GM19455 (cell line): ENCODE measurements around the gene TTLL6.
"Not testable (repeated sequence)": the region's sequence is repeated elsewhere in the genome, so short reads cannot be mapped to it uniquely, and the experiment has no call there.

Experiments
- ATAC-seq: cut with Tn5 transposase; IDR thresholded peaks from one replicate; pipeline ENCODE4 v1.9.1; 2021; ENCODE audit not compliant: unreplicated experiment

TTLL6 gene

DNA sequence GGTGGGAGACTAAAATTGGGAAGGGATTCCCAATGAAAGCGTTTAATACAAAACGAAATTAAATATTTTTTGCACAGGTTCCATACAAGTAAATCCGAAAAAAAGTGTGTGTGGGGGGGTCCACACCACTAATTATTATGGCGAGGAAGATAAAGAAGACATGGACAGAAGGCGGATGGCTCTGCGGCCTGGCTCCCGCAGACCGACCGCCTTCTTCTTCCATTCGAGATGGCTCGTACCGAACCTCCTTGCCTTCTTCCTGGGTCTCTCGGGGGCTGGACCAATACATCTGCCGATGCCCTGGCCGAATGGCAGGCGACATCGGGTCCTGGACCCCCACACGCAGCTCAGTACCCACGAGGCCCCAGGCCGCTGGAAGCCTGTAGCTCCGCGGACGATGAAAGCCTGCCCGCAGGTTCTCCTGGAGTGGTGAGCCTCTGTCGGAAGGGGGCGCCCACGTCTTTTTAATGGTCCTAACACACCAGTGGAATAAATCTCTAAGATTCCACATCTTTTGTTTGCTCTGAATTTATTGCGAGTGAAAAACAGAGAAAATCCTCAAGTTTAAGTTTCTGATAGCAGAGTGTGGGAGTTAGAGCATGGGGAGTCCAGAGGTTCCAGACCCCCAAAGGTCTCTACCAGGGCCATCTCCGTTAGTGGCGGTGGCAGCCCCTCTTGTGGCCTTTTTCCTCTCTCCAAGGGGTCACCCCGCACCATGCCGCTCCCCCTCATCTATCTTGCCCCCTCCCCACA is 92.6 kb downstream of the TTLL6 start:
- no peak for ATAC-seq

DNA sequence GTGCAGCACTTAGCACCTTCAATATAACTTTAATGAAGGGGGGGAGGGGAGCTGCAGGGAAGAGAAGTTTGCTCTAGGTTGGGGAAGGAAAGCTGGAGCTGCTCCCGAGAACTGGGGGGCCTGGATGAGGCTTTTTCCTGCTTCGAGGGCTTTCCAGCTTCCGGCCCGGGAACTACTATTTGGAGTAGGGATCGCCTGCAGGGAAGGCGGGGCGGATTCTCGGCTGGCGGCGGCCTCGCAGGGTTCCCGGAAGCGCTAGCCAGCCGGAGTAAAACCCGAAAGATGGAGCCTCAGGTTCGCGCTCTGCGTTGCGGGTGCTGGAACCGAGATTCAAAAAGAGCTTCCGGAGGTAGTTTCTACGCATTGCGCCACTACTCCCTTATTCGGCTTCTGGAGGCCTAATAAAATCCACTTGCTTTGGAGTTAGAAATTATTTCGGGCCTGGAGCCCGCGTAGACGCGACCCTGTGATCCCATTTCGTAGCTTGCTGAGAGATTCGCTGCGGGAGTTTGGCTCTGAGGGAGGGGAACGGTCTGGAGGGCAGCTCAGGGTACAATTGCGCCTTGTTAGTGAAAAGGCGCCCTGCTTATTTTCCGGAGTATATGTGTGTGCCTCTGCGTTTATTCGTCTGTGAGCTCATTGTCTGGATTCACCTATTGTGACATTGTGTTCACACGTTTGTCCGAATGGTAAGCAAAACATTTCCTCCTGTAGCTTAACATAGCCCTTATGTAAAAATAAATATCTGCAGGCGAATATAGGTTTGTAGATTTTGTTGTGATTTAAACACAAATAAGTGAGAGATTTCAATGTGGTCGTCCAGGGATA is 93.4 kb downstream of the TTLL6 start:
- no peak for ATAC-seq

DNA sequence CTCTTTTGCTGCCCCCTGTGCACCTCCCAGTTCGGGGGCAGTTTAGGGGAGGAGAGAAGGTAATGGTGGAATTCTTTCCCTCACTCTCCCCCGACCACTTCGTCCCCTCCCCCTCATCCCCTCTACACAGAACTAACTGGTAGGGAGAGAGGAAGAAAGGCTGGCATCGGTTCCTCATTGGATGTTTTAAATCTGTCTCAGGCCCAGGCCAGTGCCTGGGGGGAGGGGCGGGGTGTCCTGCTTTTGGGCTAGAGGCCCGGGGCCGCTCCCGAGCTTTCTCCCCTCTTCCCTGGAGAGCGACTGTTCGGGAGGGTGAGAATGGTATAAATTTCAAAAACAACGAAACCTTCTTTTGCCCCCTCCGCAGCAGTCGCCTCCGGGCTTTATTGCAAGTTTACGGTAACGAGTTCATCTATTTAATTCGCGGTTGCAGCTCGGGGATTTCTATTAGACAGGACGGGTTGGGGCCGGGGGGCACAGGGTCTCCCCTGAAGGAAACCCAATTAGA is 94.1 kb downstream of the TTLL6 start, which contains the start of gene PRAC2:
Gene PRAC2, plus strand, starts transcription at position 271 of the 508 bp plus-strand sequence. CDS start 1,226 bp downstream, outside the sequence.
- ATAC-seq, result no peak

DNA sequence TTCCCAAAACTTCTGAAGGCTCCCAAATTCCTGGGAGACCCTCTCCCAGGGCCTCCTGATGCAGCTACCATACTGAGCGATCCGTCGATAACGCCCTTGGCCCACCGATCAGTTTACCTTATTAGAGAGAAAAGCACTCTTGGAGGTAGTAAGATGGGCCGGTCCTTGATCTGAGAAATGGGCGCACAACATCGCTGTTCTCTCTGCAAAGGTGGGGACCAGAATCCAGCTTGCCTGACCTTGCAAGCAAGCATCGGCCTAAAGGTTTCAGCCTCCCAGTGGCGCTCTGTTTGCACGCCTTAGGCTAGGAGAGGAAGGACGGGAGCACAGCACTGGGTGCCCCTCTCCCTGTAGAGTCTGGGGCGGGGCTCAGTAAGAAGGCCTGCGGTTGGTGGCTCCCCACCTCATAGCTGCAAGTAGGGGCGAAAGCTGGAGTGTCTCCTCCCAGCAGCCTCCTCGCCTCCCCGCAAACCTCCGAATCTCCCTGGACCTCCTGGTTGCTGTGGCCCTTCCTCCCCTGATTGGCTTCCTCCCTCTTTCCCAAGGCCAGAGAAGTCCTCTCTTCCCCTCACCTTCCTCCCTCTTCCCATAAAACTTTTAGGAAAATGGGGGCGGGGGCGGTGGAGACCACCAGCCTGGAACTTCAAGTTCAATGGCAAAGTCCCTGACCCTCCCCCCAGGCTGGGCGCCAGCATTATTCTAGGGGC is 94.7 kb downstream of the TTLL6 start, which contains the start of gene PRAC1:
Gene PRAC1, minus strand, starts transcription at position 318 of the 707 bp plus-strand sequence. Its CDS starts 126 bp downstream, at position 192.
- ATAC-seq, result no peak

DNA sequence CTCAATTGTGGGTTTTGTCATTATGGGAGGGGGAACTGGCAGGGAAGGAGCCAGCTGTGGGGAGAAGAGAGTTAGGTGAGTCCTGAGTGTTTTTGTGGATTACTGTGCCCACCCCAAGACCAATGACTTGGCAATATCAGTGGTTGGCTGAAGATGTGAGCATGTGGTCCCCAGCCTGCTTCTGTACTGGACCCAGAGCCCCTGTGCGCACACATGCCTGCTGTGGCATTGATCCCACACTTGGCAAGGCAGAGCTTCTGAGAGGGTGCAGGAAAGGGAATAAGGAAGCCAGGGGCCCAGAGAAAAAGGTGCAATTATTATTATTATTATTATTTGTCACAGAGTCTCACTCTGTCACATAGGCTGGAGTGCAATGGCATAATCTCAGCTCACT is 96.0 kb downstream of the TTLL6 start:
- no peak for ATAC-seq

DNA sequence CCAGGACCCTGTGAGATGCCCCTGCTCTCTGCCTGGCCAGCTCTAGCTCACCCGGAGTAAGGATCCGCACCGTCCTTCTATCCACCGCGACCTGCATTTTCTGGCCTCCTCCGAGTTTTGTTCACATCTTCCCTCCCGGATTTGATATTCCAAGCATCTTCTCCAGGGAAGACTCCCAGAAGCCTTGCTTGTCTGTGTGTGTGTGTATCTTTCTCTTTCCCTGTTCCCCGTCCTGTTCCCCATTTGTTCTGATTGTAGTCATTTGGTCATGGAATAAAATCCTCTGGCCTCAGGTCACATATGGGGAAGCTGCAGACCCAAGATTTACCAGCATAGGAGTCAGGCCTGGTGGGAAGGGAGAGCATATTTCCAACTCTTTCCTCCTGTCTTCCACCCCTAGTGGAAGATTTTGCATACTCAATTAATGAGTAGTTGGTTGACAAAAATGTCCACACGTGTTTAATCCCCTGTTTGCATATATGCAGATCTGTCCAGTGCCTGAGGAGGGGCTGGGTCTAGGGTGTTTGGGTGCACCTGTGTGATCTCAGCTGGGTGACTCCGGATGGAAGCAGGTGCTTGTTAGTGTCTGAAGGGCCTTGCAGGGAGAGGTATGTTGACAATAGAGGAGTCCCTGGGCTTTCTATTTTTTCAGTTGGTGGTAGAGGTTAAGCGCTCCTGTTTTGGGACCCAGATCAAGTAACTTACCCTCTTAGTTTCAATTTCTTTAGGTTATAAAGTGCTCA is 96.6 kb downstream of the TTLL6 start:
- no peak for ATAC-seq

DNA sequence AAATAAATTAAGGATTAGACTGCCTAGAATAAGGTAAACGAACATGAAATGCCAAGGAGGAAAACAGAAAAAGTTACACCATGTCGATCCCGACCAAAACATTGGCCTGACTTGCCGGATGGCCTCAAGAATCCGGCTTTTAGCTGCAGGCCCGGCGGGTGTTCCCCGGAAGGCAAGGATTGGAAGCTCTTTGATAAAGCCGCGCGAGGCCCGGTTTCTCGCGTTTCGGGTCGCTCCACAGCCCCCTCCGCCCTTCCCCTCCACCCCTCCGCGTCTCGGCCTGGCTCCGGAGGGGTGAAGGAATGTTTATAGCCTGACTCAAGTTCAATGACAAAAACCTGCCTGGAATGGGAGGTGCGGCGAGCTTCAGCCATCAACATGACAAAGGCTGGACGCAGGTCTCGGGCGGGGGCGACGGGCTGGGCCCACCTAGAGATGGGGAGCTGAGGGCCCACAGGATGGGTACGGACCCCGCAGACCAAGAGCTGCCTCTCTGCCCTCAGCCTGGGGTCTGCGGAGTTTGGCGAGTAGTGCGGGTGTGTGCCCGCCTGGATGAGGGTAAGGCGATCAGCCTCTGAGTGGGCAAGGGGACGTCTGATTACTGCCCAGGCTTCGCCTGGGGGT is 97.3 kb downstream of the TTLL6 start:
- ATAC-seq, result no peak

DNA sequence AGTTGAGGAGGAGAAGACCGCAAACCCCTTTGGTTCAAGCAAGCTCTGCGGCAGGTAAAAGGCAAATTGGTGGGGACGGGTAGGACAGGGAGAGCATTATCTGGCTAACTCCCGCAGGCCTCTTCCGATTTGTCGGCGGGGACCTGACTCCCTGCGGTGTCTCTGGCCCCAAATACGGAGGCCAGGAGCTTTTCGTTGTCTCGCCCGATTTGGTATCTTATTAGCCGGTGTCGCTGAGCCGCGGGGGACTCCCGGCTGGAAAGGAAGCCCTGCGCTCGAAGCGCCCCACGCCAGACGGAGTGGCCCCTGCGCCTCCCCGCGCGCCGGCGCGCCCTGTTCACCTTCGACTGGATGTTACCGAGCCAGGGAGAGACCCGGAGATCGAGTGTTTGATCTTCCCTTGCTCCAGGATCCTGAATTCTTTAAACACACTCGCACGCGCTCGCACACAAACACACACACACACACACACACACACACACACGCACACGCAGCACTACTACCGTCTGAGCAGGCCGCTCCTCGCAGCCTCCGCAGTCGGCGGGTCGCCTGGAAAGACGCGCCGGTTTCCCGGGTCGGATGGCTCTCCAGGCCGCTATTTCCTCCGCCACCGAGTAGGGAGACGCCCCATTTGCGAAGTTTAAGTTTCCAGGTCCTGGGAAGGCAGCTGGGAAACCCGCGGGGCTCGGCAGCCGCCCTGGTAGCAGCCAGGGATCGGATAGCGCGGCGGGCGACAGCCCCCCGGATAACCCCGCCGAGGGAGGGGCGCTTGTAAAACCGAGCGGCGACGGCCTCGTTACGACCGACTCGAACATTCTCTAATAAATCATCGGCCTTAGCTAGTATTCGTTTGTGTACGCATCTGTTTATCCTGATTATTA is 98.0 kb downstream of the TTLL6 start:
- ATAC-seq, result no peak

DNA sequence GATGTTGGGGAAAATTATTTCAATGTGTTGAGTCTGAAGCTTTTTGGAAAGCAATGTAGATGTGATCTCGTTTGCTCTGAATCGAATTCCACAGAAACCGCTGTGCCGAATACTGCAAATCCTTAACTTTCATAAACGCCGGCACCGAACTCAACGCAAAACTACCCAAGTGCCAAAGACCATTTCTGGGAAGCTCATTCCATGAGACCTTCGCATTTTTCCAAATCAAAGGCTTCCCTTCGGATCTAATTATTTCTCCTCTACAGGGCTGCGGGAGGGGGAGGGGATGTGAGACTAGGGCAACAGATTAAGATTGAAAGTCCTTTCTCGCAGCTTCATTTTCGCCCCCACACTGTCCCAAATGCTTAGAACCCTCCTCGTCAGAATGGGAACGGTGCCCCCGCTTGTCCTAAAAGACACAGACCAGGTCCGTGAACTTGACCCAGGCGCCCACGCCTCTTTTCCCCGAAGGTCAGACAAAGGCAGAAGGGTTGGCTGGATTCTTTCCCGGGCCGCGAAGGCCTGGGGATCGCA is 98.7 kb downstream of the TTLL6 start:
- no peak for ATAC-seq

DNA sequence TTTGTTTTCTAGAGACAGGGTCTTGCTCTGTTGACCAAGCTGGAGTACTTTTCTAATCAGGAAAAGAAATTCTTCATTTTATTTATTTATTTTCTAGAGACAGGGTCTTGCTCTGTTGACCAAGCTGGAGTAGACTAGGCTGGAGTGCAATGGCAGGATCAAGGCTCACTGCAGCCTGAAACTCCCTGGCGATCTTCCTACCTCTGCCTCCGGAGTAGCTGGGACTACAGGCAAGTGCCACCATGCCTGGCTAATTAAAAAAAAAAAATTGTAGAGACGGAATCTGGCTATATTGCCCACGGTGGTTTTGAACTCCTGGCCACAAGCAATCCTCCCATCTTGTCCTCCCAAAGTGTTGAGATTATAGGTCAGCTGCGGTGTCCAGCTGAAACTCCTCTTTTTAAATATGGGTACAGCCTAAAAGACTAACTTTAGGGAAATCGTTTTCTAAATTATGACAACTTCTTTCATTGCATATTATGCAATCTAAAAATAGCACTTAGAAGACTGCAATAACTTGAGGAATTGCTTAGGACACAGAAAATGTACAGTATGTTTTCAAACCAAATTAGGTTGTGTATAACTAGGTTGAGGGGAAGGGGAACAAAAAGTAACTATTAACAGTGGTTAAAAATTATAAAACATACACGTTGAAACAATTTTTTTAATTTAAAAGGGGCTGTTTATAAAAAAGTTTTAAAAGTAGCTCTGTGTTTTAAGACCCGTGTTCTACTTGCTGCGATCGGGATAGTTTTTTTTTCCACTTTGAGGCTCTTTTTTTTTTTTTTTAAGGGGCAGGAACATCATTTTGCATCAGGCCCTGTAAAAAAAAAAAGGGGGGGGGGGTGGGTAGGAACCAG is 99.4 kb downstream of the TTLL6 start:
- no peak for ATAC-seq

DNA sequence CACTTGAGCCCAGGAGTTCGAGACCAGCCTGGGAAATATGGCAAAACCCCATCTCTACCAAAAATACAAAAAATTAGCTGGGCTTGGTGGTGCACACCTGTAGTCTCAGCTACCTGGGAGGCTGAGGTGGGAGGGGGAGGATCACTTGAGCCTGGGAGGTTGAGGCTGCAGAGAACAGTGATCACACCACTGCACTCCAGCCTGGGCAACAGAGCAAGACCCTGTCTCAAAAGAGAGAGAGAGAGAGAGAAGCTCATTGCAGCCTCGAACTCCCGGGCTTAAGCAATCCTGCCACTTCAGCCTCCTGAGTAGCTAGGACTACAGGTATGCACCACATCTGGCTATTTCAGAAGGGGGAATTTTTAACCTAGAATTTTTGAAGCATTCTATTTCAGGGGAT is 100.5 kb downstream of the TTLL6 start:
- ATAC-seq, result not testable (repeated sequence)

DNA sequence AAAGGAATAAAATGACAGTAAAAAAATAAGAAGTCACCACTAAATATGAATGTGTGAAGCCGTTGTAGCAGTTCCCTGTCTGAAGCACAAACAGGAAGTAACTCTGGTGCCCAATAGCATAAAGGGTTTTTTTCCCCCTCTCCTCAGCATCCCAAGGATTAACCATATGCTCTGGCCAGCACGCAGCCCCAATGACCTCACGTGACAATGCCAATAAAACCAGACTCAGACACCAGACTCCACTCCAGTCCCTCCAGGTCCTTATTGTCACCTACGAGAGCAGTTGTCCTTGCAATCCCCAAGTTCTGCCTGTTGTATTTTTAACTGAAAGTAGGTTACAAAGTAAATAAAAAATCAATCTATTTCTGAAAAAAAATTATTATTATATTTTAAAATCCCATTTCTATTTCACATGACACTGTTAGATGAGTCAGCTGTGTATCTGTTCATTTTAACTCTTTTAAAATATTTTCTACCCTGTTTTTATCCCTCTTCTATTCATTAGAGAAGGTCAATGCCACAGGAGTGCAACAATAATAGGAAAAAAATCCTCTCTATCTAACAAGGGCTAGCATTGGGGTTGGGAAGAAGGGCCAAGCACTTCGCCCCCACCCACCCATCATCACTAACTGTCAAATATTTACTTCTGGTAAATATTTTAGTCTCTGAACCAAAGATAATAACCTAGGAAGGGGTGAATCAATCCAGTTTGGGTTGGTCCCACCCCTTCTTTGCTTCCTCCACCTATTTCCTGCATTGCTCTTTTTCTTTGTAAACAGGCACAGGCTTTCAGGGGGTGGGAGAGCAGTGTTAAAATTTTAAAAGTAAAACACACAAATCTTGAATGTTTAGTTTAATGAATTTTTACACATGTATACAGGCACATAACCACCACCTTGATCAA is 101.3 kb downstream of the TTLL6 start:
- no peak for ATAC-seq
